ENCODE data around the gene MDGA2.
"Not testable (repeated sequence)": the region's sequence is repeated elsewhere in the genome, so short reads cannot be mapped to it uniquely, and the experiment has no call there.

Gene MDGA2

GRCh38 chr14:47262801-47263200, 412.6 kb downstream of the MDGA2 start:
- H3K27ac ChIP-seq = no peak overlapping the region
- H3K9me3 ChIP-seq (replicated peaks in 1 of 11) = no peaks in the 10 kb centered on the region
- no peaks in the 10 kb centered on the region for H3K36me3 ChIP-seq

GRCh38 chr14:47261350-47261749, 414.1 kb downstream of the MDGA2 start:
- no peaks in the 10 kb centered on the region for H4K20me1 ChIP-seq
- H3K27ac ChIP-seq = no peak overlapping the region
- no peaks in the 10 kb centered on the region for H3K9me3 ChIP-seq (replicated peaks in 1 of 11)
- no peaks in the 10 kb centered on the region for H3K4me1 ChIP-seq
- no peak overlapping the region for H3K4me3 ChIP-seq
- H3K27me3 ChIP-seq = no peaks in the 10 kb centered on the region
- H3K36me3 ChIP-seq = no peaks in the 10 kb centered on the region
- H3K9ac ChIP-seq = no peak overlapping the region
- no peak for TF ChIP-seq Cebpa-rat (IDR thresholded peaks at IDR 0.05)
- no peak overlapping the region for H3K4me2 ChIP-seq

More at GRCh38 chr14:47262801-47263200, 412.6 kb downstream of the MDGA2 start:
- Histone ChIP-seq H3K4me3 (no peak overlapping the region), H3K9ac (no peak overlapping the region), H3K4me2 (no peak overlapping the region), H4K20me1 (no peaks in the 10 kb centered on the region), H3K4me1 (no peaks in the 10 kb centered on the region), H3K27me3 (no peaks in the 10 kb centered on the region)
- no peak for TF ChIP-seq Cebpa-rat (IDR thresholded peaks at IDR 0.05)

GRCh38 chr14:47259796-47260195, 415.6 kb downstream of the MDGA2 start:
- Histone ChIP-seq H3K36me3 (no peaks in the 10 kb centered on the region), H3K9me3 (replicated peaks in 1 of 11) (peaks cover 1 to 8% (median 6%) of the 10 kb centered on the region in 11 experiments; a peak in 20 of 22 replicates), H3K27me3 (no peaks in the 10 kb centered on the region), H3K4me2 (no peak overlapping the region), H3K4me1 (no peaks in the 10 kb centered on the region), H3K27ac (no peak overlapping the region), H4K20me1 (no peaks in the 10 kb centered on the region), H3K9ac (no peak overlapping the region), H3K4me3 (no peak overlapping the region)
- TF ChIP-seq Cebpa-rat (IDR thresholded peaks at IDR 0.05) = no peak

GRCh38 chr14:47257013-47257412, 418.4 kb downstream of the MDGA2 start:
- Histone ChIP-seq H3K9ac (no peak overlapping the region), H3K27ac (no peak overlapping the region), H3K36me3 (peaks cover 0 to 7% (median 0%) of the 10 kb centered on the region in 11 experiments; a peak in 3 of 22 replicates), H4K20me1 (no peaks in the 10 kb centered on the region), H3K9me3 (replicated peaks in 1 of 11) (peaks cover 17 to 24% (median 22%) of the 10 kb centered on the region in 11 experiments), H3K4me2 (no peak overlapping the region), H3K27me3 (no peaks in the 10 kb centered on the region), H3K4me3 (no peak overlapping the region), H3K4me1 (no peaks in the 10 kb centered on the region)
- no peak for TF ChIP-seq Cebpa-rat (IDR thresholded peaks at IDR 0.05)

GRCh38 chr14:47252802-47253201, 422.6 kb downstream of the MDGA2 start:
- H4K20me1 ChIP-seq = no peaks in the 10 kb centered on the region
- peaks cover 0 to 7% (median 0%) of the 10 kb centered on the region in 11 experiments; a peak in 3 of 22 replicates for H3K36me3 ChIP-seq
- no peak overlapping the region for H3K9ac ChIP-seq
- no peaks in the 10 kb centered on the region for H3K4me1 ChIP-seq
- H3K27ac ChIP-seq = no peak overlapping the region
- no peak for TF ChIP-seq Cebpa-rat (IDR thresholded peaks at IDR 0.05)
- H3K27me3 ChIP-seq = no peaks in the 10 kb centered on the region
- H3K9me3 ChIP-seq (replicated peaks in 1 of 11) = peaks cover 17 to 24% (median 22%) of the 10 kb centered on the region in 11 experiments
- no peak overlapping the region for H3K4me2 ChIP-seq
- no peak overlapping the region for H3K4me3 ChIP-seq

- TF ChIP-seq Cebpa-rat (IDR thresholded peaks at IDR 0.05) = no peak
- Histone ChIP-seq H3K36me3 (no peaks in the 10 kb centered on the region), H3K4me1 (no peaks in the 10 kb centered on the region), H3K4me3 (no peak overlapping the region), H3K9ac (no peak overlapping the region), H3K27ac (no peak overlapping the region), H3K4me2 (no peak overlapping the region), H3K9me3 (replicated peaks in 1 of 11) (peaks cover 0 to 5% (median 0%) of the 10 kb centered on the region in 11 experiments; a peak in 1 of 22 replicates), H4K20me1 (no peaks in the 10 kb centered on the region), H3K27me3 (no peaks in the 10 kb centered on the region)
Observed at GRCh38 chr14:47246367-47246766, 429.0 kb downstream of the MDGA2 start.

- not testable (repeated sequence) for H3K27ac ChIP-seq; H3K4me1 ChIP-seq; H3K4me2 ChIP-seq; H3K4me3 ChIP-seq; H3K36me3 ChIP-seq; H3K9me3 ChIP-seq (replicated peaks in 1 of 11); H3K27me3 ChIP-seq; H3K9ac ChIP-seq; H4K20me1 ChIP-seq
Observed at GRCh38 chr14:47242579-47242978, 432.8 kb downstream of the MDGA2 start.

GRCh38 chr14:47240748-47241437, 434.5 kb downstream of the MDGA2 start:
- Histone ChIP-seq H3K27ac (no peak overlapping the region), H3K4me3 (no peak overlapping the region), H3K36me3 (no peaks in the 10 kb centered on the region), H3K9me3 (replicated peaks in 1 of 11) (peaks cover 0 to 5% (median 0%) of the 10 kb centered on the region in 11 experiments; a peak in 1 of 22 replicates), H3K27me3 (no peaks in the 10 kb centered on the region), H3K9ac (no peak overlapping the region), H3K4me2 (no peak overlapping the region), H3K4me1 (no peaks in the 10 kb centered on the region), H4K20me1 (no peaks in the 10 kb centered on the region)
- no peak for TF ChIP-seq Cebpa-rat (IDR thresholded peaks at IDR 0.05)

GRCh38 chr14:47235619-47236018, 439.8 kb downstream of the MDGA2 start:
- no peak overlapping the region for H3K4me3 ChIP-seq
- no peak overlapping the region for H3K4me2 ChIP-seq
- H3K27me3 ChIP-seq = no peaks in the 10 kb centered on the region
- no peak overlapping the region for H3K9ac ChIP-seq
- no peaks in the 10 kb centered on the region for H3K9me3 ChIP-seq (replicated peaks in 1 of 11)
- no peaks in the 10 kb centered on the region for H3K36me3 ChIP-seq
- no peak overlapping the region for H3K27ac ChIP-seq
- TF ChIP-seq Cebpa-rat (IDR thresholded peaks at IDR 0.05) = no peak
- H4K20me1 ChIP-seq = no peaks in the 10 kb centered on the region
- H3K4me1 ChIP-seq = no peaks in the 10 kb centered on the region
